Colon (tissue), 2 donors: Measurements from ENCODE around the gene CT45A5.
"Not testable (repeated sequence)": the region's sequence is repeated elsewhere in the genome, so short reads cannot be mapped to it uniquely, and the experiment has no call there.

Experiments
- FAIRE-seq: peaks from 2 replicates; lab custom pipeline; 2012; peaks lifted over from hg19 to GRCh38; lab: Jason Lieb, UNC
- donor health status: control.
- donor health status: control.

The CT45A5 gene

GRCh38 chrX:135785403-135785802, at the start of gene CT45A5:
CT45A5 (minus strand) TSS chrX:135785503; CDS start chrX:135781729, 3,774 bp downstream.
- FAIRE-seq, result not testable (repeated sequence)

- not testable (repeated sequence) for FAIRE-seq
These were observed 34.6 kb upstream of the CT45A5 start, which contains the start of gene CT45A2 for GRCh38 chrX:135819912-135820311. CT45A2 (minus strand) TSS chrX:135820012; CDS start chrX:135816265, 3,747 bp downstream.

GRCh38 chrX:135802687-135803086, 17.4 kb upstream of the CT45A5 start, which contains the start of gene CT45A6:
CT45A6 (minus strand) TSS chrX:135802787; CDS start chrX:135798993, 3,794 bp downstream.
- not testable (repeated sequence) for FAIRE-seq

- not testable (repeated sequence) for FAIRE-seq
These were observed 17.2 kb downstream of the CT45A5 start, which contains the start of gene CT45A3 for GRCh38 chrX:135768091-135768490. CT45A3 (minus strand) TSS chrX:135768191; CDS start chrX:135764444, 3,747 bp downstream.

- FAIRE-seq, result not testable (repeated sequence)
These were observed 40.6 kb downstream of the CT45A5 start for GRCh38 chrX:135744739-135745138.

GRCh38 chrX:135741192-135741715, 44.0 kb downstream of the CT45A5 start:
- FAIRE-seq, result no peak

- FAIRE-seq, result no peak
These were observed 44.6 kb downstream of the CT45A5 start for GRCh38 chrX:135740681-135741149.

GRCh38 chrX:135737366-135738071, 47.8 kb downstream of the CT45A5 start:
- no peak for FAIRE-seq

GRCh38 chrX:135734666-135735065, 50.6 kb downstream of the CT45A5 start:
- FAIRE-seq, result not testable (repeated sequence)
